Dedifferentiated amniotic fluid mesenchymal stem cell (primary cell): Measurements from ENCODE around the gene ATP6V1E1.
A peak's percentile ranks its signal among the peaks of the same experiment; 100 is the strongest.

ENCODE experiments used
- DNase-seq: peaks from one replicate; pipeline ENCODE4 v3.0.0-alpha.2; 2016; ENCODE audit errors: extremely low spot score

ATP6V1E1 gene

DNA sequence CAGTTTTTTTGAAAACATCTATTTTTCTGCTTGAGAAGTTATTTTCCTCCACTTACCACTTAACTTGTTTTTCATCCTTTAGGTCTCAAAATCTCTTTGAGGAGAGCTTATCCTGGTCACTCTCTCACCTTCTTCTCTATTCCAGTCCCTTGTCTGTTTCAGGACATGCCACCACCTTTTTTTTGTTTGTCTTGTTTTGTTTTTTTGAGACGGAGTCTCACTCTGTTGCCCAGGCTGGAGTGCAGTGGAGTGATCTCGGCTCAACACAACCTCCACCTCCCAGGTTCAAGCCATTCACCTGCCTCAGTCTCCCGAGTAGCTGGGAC, 5.4 kb upstream of the ATP6V1E1 start:
- no peak for DNase-seq

DNA sequence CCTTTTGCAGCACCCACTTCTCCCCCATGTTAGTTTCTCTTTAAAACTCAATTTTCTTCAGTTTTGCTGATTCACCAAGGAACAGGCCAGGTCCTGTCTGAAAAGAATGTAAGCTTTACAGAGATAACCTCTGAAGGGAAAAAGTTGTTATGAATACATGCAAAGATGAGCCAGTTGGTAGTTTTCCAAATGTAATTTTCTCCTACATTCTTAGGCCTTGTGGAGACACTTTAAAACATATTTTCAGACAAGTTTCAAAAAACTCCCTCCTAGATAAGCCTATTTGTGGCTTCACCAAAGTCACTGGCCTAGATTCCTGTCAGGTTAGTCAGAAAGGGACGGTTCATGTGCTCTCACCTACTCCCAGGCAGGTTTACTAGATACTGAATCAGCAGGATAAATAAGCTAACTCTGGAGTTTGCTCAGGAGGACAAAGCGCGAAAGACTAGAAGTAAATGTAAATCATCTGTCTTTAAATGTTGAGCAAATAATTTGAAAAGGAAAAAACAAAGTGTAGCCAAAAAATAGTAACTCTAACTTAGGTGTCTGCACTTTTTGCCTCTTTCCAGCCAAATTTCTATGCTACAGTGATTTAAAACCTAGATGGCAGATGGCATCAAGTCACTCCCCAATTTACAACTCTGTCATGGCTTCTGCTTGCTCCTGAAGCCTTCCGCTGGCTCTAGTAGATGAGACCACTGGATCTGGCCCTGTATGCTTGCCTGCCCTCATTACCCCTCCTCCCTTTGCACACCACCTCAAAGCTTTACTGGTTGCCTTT, 4.9 kb upstream of the ATP6V1E1 start:
- DNase-seq = peak; percentile 30

DNA sequence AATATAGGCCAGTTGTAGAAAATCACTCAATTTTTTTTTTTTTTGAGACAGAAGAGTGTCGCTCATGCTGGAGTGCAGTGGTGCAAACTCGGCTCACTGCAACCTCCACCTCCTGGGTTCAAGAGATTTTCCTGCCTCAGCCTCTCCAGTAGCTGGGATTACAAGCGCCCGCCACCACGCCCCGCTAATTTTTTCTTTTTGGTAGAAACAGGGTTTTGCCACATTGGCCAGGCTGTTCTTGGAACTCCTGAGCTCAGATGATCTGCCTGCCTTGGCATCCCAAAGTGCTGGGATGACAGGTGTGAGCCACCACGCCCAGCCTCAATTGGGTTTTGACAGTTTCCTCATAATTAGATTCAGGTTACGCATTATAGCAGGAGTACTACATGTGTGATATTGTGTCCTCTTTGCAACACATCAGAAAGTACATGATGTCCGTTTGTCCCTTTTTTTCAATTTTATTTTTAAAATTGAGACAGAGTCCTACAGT, 2.6 kb upstream of the ATP6V1E1 start:
- no peak for DNase-seq

DNA sequence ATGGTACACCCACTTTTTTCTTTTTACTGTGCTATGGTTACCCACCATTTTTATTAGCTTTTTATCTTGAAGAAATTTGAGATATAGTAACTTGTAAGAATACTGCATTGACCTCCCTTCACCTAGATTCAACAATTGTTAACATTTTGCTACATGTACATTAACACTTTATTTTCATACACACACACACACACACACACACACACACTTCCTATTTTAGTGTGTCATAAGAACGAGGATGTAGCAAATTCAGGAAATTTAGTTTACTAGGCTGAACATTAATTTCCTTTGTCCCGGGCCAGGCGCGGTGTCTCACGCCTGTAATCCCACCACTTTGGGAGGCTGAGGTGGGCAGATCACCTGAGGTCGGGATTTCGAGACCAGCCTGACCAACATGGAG, 1.1 kb upstream of the ATP6V1E1 start:
- no peak for DNase-seq

DNA sequence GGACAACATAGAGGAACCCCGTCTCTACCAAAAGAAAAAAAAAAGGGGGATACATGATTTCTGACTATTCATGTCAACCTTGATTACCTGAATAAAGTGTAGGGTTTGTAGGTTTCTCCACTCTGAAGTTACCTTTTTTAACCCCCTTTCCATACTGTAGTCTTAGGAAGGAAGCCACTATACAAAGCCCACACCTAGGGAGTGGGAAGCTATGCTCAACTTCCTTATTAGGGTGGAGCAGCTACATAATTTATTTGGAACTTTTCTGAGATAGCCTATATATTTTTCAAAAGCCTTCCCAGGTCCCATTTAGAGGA, 582 bp upstream of the ATP6V1E1 start:
- no peak for DNase-seq

DNA sequence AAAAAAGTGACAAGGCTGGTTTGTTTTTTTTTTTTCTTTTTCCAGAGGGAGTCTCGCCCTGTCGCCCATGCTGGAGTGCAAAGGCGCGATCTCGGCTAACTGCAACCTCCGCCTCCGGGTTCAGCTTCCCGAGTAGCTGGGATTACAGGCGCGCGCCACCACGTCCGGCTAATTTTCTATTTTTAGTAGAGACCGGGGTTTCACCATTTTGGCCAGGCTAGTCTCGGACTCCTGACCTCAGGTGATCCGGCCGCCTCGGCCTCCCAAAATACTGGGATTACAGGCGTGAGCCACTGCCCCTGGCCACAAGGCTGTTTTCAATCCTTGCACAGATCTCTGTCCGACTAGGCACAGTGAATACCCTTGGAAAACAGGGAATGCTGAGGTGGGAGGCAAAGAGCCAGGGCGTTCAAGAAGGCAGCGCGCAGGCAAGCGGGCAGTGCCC, 566 bp downstream of the ATP6V1E1 start:
- no peak for DNase-seq

DNA sequence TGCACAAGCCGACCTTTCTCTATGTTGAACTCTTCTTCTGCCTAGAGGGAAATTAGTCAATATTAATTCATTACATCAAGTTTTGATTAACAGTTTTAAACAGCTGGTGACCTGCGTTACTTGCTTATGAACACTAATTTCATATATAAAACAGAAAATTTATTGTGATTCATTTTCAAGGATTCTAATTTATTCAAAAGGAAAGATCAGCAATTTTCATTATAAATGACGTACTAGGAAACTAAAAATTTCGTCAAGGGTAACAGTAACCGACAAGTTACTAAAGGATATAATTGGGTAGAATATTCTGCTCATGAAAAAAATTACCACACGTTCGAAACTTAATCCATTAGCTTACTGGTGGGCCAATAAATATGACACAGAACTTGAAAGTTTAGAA, 15.3 kb downstream of the ATP6V1E1 start:
- DNase-seq = no peak

DNA sequence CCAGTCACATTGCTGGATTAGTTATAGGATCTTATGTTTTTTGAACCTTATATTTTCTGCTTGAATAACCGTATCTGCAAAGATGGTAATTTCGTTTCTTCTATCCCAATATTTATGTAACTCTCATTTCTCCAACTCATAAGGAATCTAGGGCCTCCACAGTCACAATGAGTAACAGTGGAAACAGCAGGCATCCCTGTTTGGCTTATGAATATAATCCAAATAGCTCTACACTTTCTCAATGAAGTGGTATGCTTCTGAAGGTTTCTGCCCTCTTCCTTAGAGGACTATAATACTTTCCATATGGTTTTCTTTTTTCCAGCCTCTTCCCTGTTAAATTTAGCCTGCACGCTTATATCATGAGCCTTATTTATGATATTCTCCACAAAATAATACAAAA, 16.5 kb downstream of the ATP6V1E1 start:
- peak; percentile 27 for DNase-seq

DNA sequence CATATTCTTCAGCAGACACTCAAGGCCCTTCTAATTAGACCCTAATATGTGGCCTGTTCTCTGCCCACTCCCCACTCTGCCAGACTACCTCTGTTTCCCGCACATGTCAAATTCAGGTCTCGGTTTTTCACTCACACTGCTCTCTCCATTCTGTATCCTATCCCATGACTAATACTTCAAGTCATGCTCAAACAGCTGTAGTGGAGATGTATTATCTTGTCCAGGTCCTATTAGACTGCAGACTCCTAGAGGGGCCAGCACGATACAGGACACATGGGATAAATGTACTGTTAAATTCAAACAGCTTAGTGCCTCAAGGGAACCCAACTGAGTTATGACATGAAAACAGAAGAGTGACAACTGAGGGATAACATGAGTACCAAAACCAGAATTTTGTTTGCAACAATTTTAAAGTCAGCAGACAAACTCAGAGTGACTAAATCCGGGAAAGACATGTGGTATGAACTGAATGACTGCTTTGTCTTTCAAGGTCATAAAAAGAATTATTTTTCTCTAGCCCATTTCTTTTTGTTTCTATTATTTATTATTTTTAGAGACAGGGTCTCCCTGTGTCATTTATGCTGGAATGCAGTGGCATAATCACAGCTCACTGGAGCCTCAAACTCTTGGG, 20.5 kb downstream of the ATP6V1E1 start:
- no peak for DNase-seq

DNA sequence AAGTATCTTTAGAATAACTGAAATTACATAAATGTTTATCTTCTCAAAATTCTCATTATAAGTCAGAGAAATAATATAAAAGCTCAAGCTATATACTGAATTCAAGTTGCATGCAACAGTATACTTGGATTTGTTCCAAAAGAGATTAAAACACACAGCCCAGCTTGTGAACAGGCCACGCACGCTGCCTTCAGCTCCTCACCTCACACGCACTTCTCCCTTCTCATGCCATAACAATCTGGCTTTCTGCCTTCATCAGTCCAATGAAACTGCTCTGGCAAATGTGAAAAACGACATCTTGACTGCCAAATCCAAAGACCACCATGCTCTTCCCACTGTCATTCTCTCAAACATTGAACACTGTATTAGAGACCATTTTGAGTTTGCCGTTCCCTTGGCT, 22.1 kb downstream of the ATP6V1E1 start:
- DNase-seq = peak; percentile 21

DNA sequence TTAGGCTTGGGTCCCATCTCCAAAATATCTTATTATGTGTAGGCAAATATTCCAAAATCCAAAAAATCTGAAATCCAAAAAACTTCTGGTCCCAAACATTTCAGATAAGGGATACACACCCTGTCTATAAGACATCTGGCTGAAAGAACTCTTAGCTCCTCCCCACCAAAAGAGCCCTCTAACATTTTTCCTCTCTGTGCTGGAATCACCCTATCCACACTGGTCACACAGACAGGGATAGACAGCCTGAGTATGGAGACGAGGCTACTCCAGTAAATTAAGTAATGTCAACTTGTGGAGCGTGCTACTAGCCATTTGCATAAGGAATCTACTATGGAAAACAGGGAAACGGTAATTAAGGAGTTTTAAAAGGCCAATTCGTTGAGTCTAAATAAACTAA, 24.9 kb downstream of the ATP6V1E1 start:
- DNase-seq = no peak

DNA sequence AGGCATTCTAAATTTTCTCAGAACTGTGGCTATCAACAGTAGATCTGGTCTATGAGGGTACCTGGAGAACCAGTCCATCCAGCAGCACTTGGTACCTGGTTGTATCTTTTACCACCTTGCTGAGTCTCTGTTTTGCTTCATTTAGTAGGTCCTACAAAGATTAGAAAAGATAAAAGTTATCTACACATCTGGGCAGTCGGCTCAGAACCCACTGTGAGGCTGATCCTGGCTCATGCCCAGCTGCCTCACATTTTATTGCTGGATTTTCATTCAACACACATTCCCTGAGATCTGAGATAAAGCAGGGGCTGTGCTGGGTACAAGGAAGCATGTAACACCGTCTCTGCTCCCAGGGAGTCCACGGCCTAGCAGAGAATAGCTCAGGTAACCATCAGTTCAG, 27.5 kb downstream of the ATP6V1E1 start:
- no peak for DNase-seq

DNA sequence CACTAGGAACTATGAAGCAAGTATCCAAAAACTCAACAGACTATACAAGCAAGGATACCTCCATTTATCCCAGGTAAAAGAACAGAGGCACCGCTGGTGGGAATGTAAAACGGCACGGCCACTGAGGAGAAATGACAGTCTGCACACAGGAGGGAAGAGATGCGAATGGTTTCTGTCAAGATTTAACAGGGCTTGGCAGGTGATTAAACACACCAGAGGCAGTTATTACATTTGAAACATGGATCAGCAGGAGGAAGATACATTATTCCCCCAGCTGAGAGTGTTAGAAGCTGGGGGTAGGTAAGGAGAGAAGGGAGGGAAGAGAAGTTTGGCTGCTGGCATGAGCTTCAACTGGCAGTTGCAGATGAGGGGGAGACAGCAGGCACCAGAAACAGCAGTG, 30.2 kb downstream of the ATP6V1E1 start:
- DNase-seq = no peak

DNA sequence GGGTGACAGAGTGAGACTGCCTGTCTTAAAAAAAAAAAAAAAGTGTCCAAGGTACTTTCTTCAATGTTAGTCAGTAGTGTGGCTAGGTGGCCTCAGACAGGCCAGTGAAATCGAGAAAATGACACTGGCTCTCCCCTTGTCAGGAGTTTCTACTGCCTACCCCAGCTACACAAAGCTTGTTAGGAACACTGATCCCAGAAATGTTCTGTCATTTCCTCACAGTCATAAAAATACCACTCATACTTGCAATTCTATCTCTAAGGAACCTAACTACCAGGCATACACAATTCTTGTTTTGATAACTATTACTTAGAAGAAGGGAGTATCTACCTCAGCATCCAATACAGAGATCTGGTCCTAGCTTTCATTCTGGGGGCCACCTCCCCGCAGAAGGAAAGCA, 31.3 kb downstream of the ATP6V1E1 start:
- DNase-seq = no peak

DNA sequence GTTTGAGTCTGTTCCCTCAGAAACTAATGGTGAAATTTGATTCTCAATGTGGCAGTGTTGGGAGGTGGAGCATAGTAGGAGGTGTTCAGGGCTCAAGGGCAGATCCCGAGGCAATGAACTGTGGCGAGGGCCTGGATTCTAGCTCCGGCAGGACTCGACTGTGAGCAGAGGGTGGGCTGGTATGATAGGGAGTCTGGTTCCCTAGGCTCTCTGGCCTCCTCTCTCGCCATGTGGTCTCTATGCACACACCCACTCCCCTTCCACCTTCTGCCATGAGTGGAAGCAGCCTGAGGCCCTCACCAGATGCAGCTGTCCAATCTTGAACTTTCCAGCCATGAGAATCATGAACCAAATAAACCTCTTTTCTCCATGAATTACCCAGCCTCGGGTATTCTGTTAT, 32.3 kb downstream of the ATP6V1E1 start:
- no peak for DNase-seq

DNA sequence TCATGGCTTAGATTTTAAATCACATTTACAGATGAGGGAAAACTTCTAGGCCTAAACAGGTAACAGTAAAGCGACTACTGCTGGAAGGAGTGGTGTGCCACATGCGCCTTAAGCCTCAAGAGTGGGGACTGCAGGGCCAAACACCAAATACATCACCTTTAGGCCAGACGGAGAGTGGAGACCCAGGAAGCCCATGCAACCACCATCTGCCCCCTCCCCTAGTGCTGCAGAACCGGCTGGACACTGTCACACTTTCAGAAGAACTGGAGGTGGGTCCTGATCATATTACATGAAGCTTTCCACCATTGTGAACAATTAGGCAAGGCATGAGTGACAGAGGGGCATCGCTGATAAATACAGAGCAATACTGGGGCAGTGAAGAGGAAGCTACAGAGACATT, 36.3 kb downstream of the ATP6V1E1 start:
- no peak for DNase-seq

DNA sequence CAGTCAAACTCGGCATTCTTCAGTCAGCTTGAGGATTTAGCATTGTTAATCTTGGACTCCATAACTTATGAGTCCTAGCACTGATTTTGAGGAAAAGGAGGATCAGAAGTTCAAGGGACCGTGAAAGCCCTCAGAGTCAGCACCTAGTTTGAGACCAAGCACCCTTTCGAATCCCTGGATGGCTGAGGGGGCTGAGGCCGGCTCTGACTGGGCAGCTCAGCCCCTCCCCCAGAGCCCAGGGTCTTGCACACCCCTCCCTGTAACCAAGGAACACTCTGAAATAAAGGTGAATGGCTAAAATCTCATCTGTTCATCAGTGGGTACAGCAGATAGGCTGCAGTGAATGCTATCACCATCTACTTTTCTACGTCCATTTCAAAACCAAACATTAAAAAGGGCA, 38.0 kb downstream of the ATP6V1E1 start:
- no peak for DNase-seq

DNA sequence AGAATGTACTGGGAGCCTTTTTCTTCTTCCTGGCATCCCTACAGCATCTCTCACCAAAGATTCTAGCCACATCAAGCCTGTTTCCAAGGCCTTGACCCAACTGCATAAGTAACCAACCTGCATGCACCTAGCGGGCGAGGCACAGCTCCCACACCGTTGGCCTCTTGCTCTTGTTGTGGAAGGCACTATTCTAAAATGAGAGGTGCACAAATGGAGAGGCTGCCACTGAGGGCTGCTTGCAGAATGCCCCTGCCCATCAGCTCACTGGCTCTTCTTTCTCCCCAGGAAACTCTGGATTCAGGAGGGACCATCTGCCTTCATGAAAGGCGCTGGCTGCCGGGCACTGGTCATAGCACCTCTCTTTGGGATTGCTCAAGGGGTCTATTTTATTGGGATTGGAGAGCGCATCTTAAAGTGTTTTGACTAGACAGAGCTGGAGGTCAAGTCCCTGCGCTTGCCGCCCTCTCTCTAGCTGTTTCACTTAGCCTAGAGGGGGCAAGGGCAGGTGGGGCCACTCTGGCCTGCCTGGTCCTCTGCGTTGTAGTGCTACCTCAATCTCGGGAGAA, 38.7 kb downstream of the ATP6V1E1 start:
- DNase-seq = no peak

DNA sequence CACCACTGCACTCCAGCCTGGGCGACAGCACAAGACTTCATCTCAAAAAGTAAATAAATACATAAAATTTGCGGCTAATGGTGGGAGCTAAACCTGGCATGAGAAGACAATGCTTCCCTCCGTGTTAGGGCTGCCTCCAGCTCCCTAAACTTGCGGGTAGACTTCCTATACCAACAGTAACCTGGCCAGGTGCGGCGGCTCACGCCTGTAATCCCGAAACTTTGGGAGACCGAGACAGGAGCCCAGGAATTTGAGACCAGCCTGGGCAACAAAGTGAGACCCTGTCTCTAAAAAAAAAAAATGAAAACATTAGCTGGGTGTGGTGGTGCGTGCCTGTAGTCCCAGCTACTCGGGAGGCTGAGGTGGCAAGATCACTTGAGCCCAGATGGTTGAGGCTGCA, 39.9 kb downstream of the ATP6V1E1 start:
- DNase-seq = no peak

DNA sequence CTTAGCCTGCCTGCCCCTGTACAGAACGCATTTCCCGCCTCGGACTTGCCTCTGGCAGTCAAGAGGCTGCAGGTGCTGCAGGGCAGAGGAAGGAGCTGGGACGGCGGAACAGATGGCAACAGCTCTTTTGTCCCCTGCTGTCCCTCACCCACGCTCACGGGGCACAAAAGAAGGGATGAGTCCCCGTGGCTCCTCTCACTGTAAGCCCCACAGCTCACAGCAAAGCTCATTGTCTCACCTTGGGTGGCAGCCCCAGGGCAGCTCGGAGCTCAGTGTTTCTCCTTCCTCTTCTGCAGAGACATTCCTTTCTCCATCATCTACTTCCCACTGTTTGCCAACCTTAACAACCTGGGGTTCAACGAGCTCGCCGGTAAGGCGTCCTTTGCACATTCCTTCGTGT, 40.9 kb downstream of the ATP6V1E1 start:
- DNase-seq = no peak

DNA sequence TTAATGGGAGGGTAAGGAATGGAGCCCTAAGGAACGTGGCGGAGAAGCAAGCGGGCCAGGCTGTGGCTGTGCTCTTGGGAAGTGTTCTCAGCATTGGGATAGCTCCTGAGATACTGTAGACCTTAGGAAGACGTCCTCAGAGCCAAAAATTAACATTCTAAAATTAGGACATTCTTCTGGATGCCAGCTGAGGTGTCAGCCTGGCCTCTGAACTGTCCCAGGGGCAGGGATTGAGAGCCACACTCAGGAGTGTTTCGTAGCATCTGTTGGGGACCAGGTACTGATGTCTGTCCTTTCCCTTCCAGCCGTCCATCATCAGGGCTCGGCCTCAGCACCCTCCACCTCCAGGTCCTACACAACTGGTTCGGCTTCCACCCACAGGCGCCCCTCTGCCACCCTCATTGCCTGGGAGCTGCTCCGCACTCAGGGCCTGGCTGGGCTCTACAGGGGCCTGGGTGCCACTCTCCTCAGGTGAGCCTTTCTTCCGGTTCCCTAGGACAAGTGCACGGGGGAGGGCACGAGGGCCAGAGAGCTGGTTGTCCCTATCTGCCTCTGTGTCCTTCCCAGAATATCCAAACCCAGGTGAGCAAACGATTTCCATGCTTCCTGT, 41.6 kb downstream of the ATP6V1E1 start:
- no peak for DNase-seq

DNA sequence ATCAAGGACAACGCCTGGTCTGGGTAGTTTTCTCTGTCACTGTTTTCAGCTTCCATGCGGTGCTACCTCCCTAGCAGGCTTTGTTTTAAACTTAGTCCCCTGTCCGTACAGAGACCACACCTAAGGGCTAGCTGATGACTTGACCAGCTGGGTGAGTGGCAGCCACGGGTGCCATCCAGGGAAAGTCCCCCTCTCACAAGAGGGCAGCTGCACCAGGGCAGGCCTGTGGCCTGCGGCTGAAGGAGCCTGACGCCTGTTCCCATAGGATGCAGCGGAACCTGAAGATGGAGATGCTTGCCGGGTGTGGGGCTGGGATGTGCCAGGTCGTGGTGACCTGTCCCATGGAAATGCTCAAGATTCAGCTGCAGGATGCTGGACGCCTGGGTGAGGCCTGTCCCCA, 45.4 kb downstream of the ATP6V1E1 start:
- no peak for DNase-seq

DNA sequence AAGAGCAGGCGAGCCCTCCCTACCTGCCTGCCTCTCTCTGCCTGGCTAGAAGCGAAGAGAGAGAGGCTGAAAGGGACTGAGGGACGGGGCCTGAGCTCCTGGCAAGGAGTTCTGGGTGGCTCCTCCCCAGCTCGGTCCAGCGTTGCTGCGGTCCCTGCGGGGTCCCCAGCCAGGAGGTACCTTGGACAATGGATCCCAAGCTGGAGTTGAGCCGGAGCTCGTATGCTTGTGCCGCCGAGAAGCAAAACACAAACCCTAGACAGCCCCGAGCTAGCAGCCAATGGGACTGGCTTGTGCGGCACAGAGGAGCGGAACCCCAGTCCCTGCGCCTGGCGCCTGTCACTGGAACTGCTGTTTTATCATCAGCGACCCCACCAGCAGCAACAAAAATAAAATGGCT, 46.9 kb downstream of the ATP6V1E1 start:
- DNase-seq = no peak
